GM21381 (cell line): ENCODE data around the gene DOHH.
"Not testable (repeated sequence)": the region's sequence is repeated elsewhere in the genome, so short reads cannot be mapped to it uniquely, and the experiment has no call there.

Source experiments
- ATAC-seq: cut with Tn5 transposase; IDR thresholded peaks from one replicate; pipeline ENCODE4 v1.9.1; 2021; ENCODE audit warnings: mild to moderate bottlenecking, moderate library complexity; ENCODE audit not compliant: unreplicated experiment

The DOHH gene

GRCh38 chr19:3534375-3535234 lies 34.1 kb upstream of the DOHH start:
- ATAC-seq = no peak

- ATAC-seq = no peak
Measured at GRCh38 chr19:3533563-3534216, 33.2 kb upstream of the DOHH start.

- no peak for ATAC-seq
Measured at GRCh38 chr19:3533033-3533432, 32.6 kb upstream of the DOHH start.

- ATAC-seq = no peak
Measured at GRCh38 chr19:3532154-3532786, 31.8 kb upstream of the DOHH start.

- no peak for ATAC-seq
Measured at GRCh38 chr19:3531716-3532115, 31.2 kb upstream of the DOHH start.

- no peak for ATAC-seq
Measured at GRCh38 chr19:3530389-3530788, 29.9 kb upstream of the DOHH start.

GRCh38 chr19:3529299-3529698 lies 28.8 kb upstream of the DOHH start:
- ATAC-seq = not testable (repeated sequence)

- ATAC-seq = no peak
Measured at GRCh38 chr19:3528539-3529211, 28.2 kb upstream of the DOHH start.

- ATAC-seq = no peak
Measured at GRCh38 chr19:3528080-3528479, 27.6 kb upstream of the DOHH start.

- no peak for ATAC-seq
Measured at GRCh38 chr19:3527238-3527910, 26.9 kb upstream of the DOHH start.

- no peak for ATAC-seq
Measured at GRCh38 chr19:3526507-3527237, 26.2 kb upstream of the DOHH start.

GRCh38 chr19:3524904-3525451 lies 24.5 kb upstream of the DOHH start:
- no peak for ATAC-seq

- no peak for ATAC-seq
Measured at GRCh38 chr19:3524078-3524842, 23.8 kb upstream of the DOHH start.

GRCh38 chr19:3523361-3524077 lies 23.0 kb upstream of the DOHH start:
- ATAC-seq = no peak

- ATAC-seq = no peak
Measured at GRCh38 chr19:3522421-3523360, 22.2 kb upstream of the DOHH start.

- no peak for ATAC-seq
Measured at GRCh38 chr19:3521104-3521445, 20.6 kb upstream of the DOHH start.
